Liver (tissue), 9 donors: ENCODE data around the gene PMM2. TPM values are rescaled to one million over a fixed set of nuclear protein-coding genes. Genes with fewer than 3 reads are reported as not detected.

Source experiments
- DNase-seq: peaks from one replicate; pipeline ENCODE4 v3.0.0-alpha.2; 2017; ENCODE audit warnings: low spot score
- H3K27ac ChIP-seq, 2 donors: one replicate each; pipeline ENCODE4 v1.7.0; 2013; ENCODE audit warnings: inconsistent platforms in 2 of 2, low read length in 2 of 2, control low read depth in 1 of 2, low read depth in 1 of 2, mild to moderate bottlenecking in 1 of 2
- H3K27me3 ChIP-seq, 4 donors: one replicate each; pipeline versions ENCODE4 v1.6.1 to v1.7.0; 2013; ENCODE audit warnings: low read length in 3 of 4, inconsistent platforms in 1 of 4, mild to moderate bottlenecking in 1 of 4, moderate library complexity in 1 of 4; ENCODE audit not compliant: control insufficient read depth in 4 of 4, insufficient read depth in 4 of 4
- H3K36me3 ChIP-seq, 4 donors: one replicate each; pipeline versions ENCODE4 v1.6.1 to v1.7.0; 2013; ENCODE audit warnings: low read length in 3 of 4, mild to moderate bottlenecking in 3 of 4, low read depth in 1 of 4, moderate library complexity in 1 of 4; ENCODE audit not compliant: control insufficient read depth in 4 of 4, insufficient read depth in 3 of 4
- H3K4me1 ChIP-seq, 4 donors: one replicate each; pipeline versions ENCODE4 v1.6.1 to v1.7.0; 2013; ENCODE audit warnings: low read length in 3 of 4, mild to moderate bottlenecking in 3 of 4, moderate library complexity in 1 of 4; ENCODE audit not compliant: control insufficient read depth in 4 of 4, insufficient read depth in 4 of 4
- H3K4me3 ChIP-seq, 3 donors: one replicate each; pipeline versions ENCODE4 v1.6.1 to v1.7.0; 2013; ENCODE audit warnings: low read length in 3 of 3, control low read depth in 1 of 3, low read depth in 1 of 3, mild to moderate bottlenecking in 1 of 3
- H3K9ac ChIP-seq, 2 donors: one replicate each; pipeline ENCODE4 v1.7.0; 2013; ENCODE audit warnings: low read length in 2 of 2, mild to moderate bottlenecking in 2 of 2, moderate library complexity in 2 of 2, control low read depth in 1 of 2, low read depth in 1 of 2
- H3K9me3 ChIP-seq, 4 donors: one replicate each; pipeline versions ENCODE4 v1.6.1 to v1.7.0; 2013; ENCODE audit warnings: low read length in 3 of 4; ENCODE audit not compliant: control insufficient read depth in 4 of 4
- ATF3 ChIP-seq: IDR thresholded peaks from 2 replicates; pipeline ENCODE4 v1.6.1; 2016; ENCODE audit warnings: antibody characterized with exemption
- CTCF ChIP-seq: fragments of 150-350 bp; IDR thresholded peaks from 2 replicates; pipeline ENCODE4 v1.5.1; 2017; ENCODE audit warnings: improper control_type of control experiment, low read depth, low read length; ENCODE audit not compliant: missing input control
- EGR1 ChIP-seq, 2 donors: IDR thresholded peaks; 2 replicates each; pipeline ENCODE4 v1.6.1; 2016 to 2018; ENCODE audit warnings: antibody characterized with exemption in 2 of 2, low read depth in 2 of 2
- FOXA1 ChIP-seq: IDR thresholded peaks from 2 replicates; pipeline ENCODE4 v1.6.1; 2016; ENCODE audit warnings: antibody characterized with exemption
- FOXA2 ChIP-seq: IDR thresholded peaks from 2 replicates; pipeline ENCODE4 v1.6.1; 2016; ENCODE audit warnings: antibody characterized with exemption
- GABPA ChIP-seq, 2 donors: IDR thresholded peaks in 1 of 2; conservative IDR thresholded peaks in 1 of 2; 2 replicates each; pipeline ENCODE4 v1.6.1; 2016; ENCODE audit warnings: antibody characterized with exemption in 2 of 2, mild to moderate bottlenecking in 1 of 2, moderate library complexity in 1 of 2
- HNF4A ChIP-seq, 2 donors: conservative IDR thresholded peaks; 2 replicates each; pipeline ENCODE4 v1.6.1; 2016; ENCODE audit warnings: antibody characterized with exemption in 2 of 2, mild to moderate bottlenecking in 2 of 2
- HNF4G ChIP-seq: IDR thresholded peaks from 2 replicates; pipeline ENCODE4 v1.6.1; 2016; ENCODE audit warnings: antibody characterized with exemption
- JUND ChIP-seq, 2 donors: IDR thresholded peaks; 2 replicates each; pipeline ENCODE4 v1.6.1; 2016; ENCODE audit warnings: antibody characterized with exemption in 2 of 2
- MAX ChIP-seq: IDR thresholded peaks from 2 replicates; pipeline ENCODE4 v1.6.1; 2016; ENCODE audit warnings: antibody characterized with exemption
- NR2F2 ChIP-seq: IDR thresholded peaks from 2 replicates; pipeline ENCODE4 v1.6.1; 2016; ENCODE audit warnings: antibody characterized with exemption
- RAD21 ChIP-seq, 2 donors: IDR thresholded peaks; 2 replicates each; pipeline ENCODE4 v1.6.1; 2016; ENCODE audit warnings: antibody characterized with exemption in 2 of 2, mild to moderate bottlenecking in 2 of 2
- REST ChIP-seq: IDR thresholded peaks from 2 replicates; pipeline ENCODE4 v1.6.1; 2016; ENCODE audit warnings: antibody characterized with exemption, mild to moderate bottlenecking
- RXRA ChIP-seq, 2 donors: IDR thresholded peaks; 2 replicates each; pipeline ENCODE4 v1.6.1; 2017 to 2018; ENCODE audit warnings: antibody characterized with exemption in 2 of 2, mild to moderate bottlenecking in 1 of 2
- SP1 ChIP-seq: IDR thresholded peaks from 2 replicates; pipeline ENCODE4 v1.6.1; 2018; ENCODE audit warnings: antibody characterized with exemption, mild to moderate bottlenecking
- TAF1 ChIP-seq: conservative IDR thresholded peaks from 2 replicates; pipeline ENCODE4 v1.6.1; 2016; ENCODE audit warnings: antibody characterized with exemption, mild to moderate bottlenecking
- YY1 ChIP-seq: IDR thresholded peaks from 2 replicates; pipeline ENCODE4 v1.6.1; 2016; ENCODE audit warnings: antibody characterized with exemption, mild to moderate bottlenecking
- ZBTB33 ChIP-seq: IDR thresholded peaks from 2 replicates; pipeline ENCODE4 v1.6.1; 2016; ENCODE audit warnings: antibody characterized with exemption
- WGBS: extraction: QIAGEN DNeasy Blood & Tissue Kit; methylation state at CpG from one replicate; pipeline ENCODE4 v1.1.7; 2013; 5-methylcytosine and 5-hydroxymethylcytosine counted together
- polyA plus RNA-seq, 2 donors: library from polyadenylated mRNA; stranded (reverse) in 1 of 2; unstranded in 1 of 2; fragments of 200-250 nt in 1 of 2; fragments of >200 nt in 1 of 2; fragmentation: Nextera tagmentation in 1 of 2; extraction: Ambion mirVana in 1 of 2; gene quantifications; one replicate each; pipeline versions ENCODE4 v1.2.1 to v1.2.3, GENCODE V29; 2013 to 2015
- total RNA-seq, 2 donors: library from RNA; depleted of rRNA; stranded (reverse); fragments of >200 nt; gene quantifications; one replicate each; pipeline ENCODE4 v1.2.3, GENCODE V29; 2014
- donor health status: healthy.
- donor health status: healthy.
- donor health status: healthy.
- donor health status: healthy.
- donor health status: healthy.

The PMM2 gene
- total and polyA plus RNA-seq, 4 donors = 6.8 to 38.9 (median 30.0) TPM

- Histone ChIP-seq H3K9ac (no peak overlapping the region), H3K4me3 (no peak overlapping the region), H3K27ac (peak overlapping the region; percentile 68 to 91), H3K9me3 (no peaks in the 10 kb centered on the region), H3K36me3 (peaks cover 7 to 24% (median 14%) of the 10 kb centered on the region in 4 donors), H3K4me1 (peaks cover 14 to 21% (median 20%) of the 10 kb centered on the region in 4 donors), H3K27me3 (no peaks in the 10 kb centered on the region)
- TF ChIP-seq FOXA1 (no peak), EGR1 (IDR thresholded peaks at IDR 0.05; ENCODE audit: low read depth in 2 of 2) (no peak), RAD21 (IDR thresholded peaks at IDR 0.05) (no peak), MAX (no peak), JUND (IDR thresholded peaks at IDR 0.05) (no peak), CTCF (no peak), ATF3 (no peak), HNF4A (conservative IDR thresholded peaks at IDR 0.05) (no peak), SP1 (no peak), HNF4G (no peak), REST (no peak), YY1 (no peak), TAF1 (no peak), RXRA (IDR thresholded peaks at IDR 0.05) (no peak), ZBTB33 (no peak), GABPA (IDR thresholded peaks at IDR 0.05 in 1 of 2, conservative IDR thresholded peaks at IDR 0.05 in 1 of 2) (no peak), FOXA2 (no peak), NR2F2 (no peak)
- peak; percentile 30 for DNase-seq
- WGBS = 86% methylated on average over 19 of the region's 19 CpGs
Observed at GRCh38 chr16:8849411-8850011, 51.9 kb downstream of the PMM2 start.
